ENCODE results near the gene GADL1.

The GADL1 gene

DNA sequence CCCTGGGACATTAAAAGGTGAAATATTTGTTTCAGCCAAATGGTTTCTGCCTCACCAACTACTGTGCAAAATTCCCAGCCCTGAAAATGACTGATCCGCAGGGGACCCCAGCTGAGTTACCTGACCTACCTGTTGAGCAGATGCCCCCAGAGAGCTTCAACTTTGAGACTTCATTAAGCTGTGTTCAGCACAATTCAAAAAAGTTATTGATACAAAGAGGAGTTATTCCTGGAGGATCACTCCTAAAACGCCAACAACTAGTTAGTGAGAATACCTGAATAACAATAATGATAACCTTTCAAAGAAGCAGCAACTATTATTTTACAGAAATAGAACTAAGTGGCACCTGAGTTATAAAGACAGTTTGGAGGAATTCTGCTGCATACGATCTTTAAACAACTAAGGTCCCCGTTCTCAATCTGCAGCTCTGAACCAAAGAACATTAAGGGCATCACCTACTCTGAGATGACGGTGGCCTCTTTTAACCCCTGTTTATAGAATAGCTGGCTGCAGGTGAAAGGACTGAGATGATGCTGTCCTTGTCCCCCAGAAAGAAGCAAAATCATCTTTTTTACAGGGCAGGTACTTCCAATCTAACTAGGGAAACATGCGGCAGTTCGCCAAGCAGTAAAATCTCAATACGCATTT, 659 bp downstream of the GADL1 start:
- ChIA-PET POLR2A (no interaction called here), CTCF (no interaction called here)
- TF ChIP-seq, protein P1, sequence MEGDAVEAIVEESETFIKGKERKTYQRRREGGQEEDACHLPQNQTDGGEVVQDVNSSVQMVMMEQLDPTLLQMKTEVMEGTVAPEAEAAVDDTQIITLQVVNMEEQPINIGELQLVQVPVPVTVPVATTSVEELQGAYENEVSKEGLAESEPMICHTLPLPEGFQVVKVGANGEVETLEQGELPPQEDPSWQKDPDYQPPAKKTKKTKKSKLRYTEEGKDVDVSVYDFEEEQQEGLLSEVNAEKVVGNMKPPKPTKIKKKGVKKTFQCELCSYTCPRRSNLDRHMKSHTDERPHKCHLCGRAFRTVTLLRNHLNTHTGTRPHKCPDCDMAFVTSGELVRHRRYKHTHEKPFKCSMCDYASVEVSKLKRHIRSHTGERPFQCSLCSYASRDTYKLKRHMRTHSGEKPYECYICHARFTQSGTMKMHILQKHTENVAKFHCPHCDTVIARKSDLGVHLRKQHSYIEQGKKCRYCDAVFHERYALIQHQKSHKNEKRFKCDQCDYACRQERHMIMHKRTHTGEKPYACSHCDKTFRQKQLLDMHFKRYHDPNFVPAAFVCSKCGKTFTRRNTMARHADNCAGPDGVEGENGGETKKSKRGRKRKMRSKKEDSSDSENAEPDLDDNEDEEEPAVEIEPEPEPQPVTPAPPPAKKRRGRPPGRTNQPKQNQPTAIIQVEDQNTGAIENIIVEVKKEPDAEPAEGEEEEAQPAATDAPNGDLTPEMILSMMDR (IDR thresholded peaks at IDR 0.05; ENCODE audit: control extremely low read depth, extremely low read depth, low read depth, missing control alignments) = no peak
- DNase-seq (ENCODE audit: extremely low spot score) = no peak

GRCh38 chr3:30890907-30891306, 3.6 kb downstream of the GADL1 start:
- CTCF ChIA-PET = interaction anchor here (1.1 kb wide), 1 partner anchor 13 kb away, joined by 3 read pairs; no protein-coding TSS in a partner anchor
- no peak for DNase-seq (ENCODE audit: extremely low spot score)
- POLR2A ChIA-PET = no interaction called here
- TF ChIP-seq, protein P1 (IDR thresholded peaks at IDR 0.05; ENCODE audit: control extremely low read depth, extremely low read depth, low read depth, missing control alignments) = no peak

DNA sequence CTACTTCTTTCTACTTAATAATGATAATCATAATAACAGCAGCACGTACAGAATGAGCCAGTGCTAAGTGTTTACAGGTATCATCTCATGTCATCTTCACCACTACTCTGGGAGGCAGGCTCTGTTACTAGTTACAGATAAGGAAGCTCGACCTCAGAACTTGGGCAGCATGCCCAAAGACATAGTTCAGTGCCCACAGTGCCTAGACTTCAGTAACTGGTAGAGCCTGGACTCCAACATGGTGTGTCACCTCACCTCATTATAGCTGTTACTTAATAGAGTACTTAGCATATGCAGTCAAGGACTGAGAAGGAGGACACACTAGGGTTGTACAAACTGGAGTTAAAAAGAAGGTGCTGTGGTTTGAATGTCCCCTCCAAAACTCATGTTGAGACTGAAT, 7.6 kb downstream of the GADL1 start:
- POLR2A ChIA-PET = no interaction called here
- TF ChIP-seq, protein P1 (IDR thresholded peaks at IDR 0.05; ENCODE audit: control extremely low read depth, extremely low read depth, low read depth, missing control alignments) = no peak
- DNase-seq (ENCODE audit: extremely low spot score) = no peak
- CTCF ChIA-PET = interaction anchor here (1.3 kb wide), 1 partner anchor 9 kb away, joined by 5 read pairs; no protein-coding TSS in a partner anchor

DNA sequence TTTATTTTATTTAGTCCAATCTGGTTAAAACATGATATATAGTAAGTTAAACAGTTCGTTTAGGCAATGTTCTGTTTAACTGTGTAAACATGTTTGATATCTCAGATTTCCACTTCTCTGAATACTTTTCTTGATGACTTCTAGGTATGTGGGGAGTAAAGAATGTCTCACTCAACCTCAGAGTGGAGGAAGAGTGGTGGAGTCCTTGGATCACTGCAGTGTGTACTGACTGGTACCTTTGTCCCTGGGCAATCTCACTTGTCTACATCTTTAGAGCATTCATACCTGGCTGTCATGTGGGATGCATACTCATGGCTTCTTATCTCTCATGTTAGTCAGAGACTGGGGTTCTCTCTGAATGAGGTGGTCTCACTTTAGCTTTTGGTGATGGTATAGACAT, 15.6 kb downstream of the GADL1 start:
- DNase-seq (ENCODE audit: extremely low spot score) = no peak
- POLR2A ChIA-PET = no interaction called here
- CTCF ChIA-PET = interaction anchor here (1.0 kb wide), 1 partner anchor 42 kb away, joined by 3 read pairs; no protein-coding TSS in a partner anchor
- TF ChIP-seq, protein P1 (IDR thresholded peaks at IDR 0.05; ENCODE audit: control extremely low read depth, extremely low read depth, low read depth, missing control alignments) = no peak

- TF ChIP-seq, protein P1 (IDR thresholded peaks at IDR 0.05; ENCODE audit: control extremely low read depth, extremely low read depth, low read depth, missing control alignments) = no peak
- no peak for DNase-seq (ENCODE audit: extremely low spot score)
- ChIA-PET POLR2A (no interaction called here), CTCF (interaction anchor here (1.1 kb wide), 1 partner anchor 15 kb away, joined by 3 read pairs; no protein-coding TSS in a partner anchor)
Measured at GRCh38 chr3:30875505-30875904, 19.0 kb downstream of the GADL1 start.

- no peak for DNase-seq (ENCODE audit: extremely low spot score)
- POLR2A ChIA-PET = no interaction called here
- CTCF ChIA-PET = no interaction called here
- TF ChIP-seq, protein P1 (IDR thresholded peaks at IDR 0.05; ENCODE audit: control extremely low read depth, extremely low read depth, low read depth, missing control alignments) = no peak
Measured at GRCh38 chr3:30873671-30874070, 20.8 kb downstream of the GADL1 start.

All from GM10248 (cell line).